ENCODE measurements around the gene DLG2.
A peak's percentile ranks its signal among the peaks of the same experiment; 100 is the strongest.

DLG2 gene

DNA sequence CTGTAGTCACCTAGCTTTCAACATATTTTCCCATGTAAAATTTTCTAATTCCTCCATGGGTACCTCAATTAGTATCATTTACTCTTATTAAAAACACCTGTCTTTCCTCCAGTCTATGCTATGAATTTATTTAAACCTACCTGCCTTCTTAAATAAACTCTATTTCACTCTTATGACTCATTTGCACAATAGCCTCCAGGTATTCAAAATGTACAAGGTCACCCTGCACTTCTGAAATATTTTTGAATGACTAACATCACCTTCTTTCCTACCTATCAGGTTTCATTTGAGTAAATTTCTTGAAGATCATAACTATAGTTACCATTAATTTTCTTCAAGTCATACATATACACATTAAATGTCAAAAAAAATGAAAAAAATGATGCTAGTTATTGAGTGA is 939.7 kb downstream of the DLG2 start:
- H3K4me3 ChIP-seq (replicated peaks; ENCODE audit: low read depth, low read length), result no peak overlapping the region
- no peak for DNase-seq (ENCODE audit: low read depth)
- TF ChIP-seq, protein P1, sequence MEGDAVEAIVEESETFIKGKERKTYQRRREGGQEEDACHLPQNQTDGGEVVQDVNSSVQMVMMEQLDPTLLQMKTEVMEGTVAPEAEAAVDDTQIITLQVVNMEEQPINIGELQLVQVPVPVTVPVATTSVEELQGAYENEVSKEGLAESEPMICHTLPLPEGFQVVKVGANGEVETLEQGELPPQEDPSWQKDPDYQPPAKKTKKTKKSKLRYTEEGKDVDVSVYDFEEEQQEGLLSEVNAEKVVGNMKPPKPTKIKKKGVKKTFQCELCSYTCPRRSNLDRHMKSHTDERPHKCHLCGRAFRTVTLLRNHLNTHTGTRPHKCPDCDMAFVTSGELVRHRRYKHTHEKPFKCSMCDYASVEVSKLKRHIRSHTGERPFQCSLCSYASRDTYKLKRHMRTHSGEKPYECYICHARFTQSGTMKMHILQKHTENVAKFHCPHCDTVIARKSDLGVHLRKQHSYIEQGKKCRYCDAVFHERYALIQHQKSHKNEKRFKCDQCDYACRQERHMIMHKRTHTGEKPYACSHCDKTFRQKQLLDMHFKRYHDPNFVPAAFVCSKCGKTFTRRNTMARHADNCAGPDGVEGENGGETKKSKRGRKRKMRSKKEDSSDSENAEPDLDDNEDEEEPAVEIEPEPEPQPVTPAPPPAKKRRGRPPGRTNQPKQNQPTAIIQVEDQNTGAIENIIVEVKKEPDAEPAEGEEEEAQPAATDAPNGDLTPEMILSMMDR (IDR thresholded peaks at IDR 0.05; ENCODE audit: low read length, missing control alignments), result no peak

DNA sequence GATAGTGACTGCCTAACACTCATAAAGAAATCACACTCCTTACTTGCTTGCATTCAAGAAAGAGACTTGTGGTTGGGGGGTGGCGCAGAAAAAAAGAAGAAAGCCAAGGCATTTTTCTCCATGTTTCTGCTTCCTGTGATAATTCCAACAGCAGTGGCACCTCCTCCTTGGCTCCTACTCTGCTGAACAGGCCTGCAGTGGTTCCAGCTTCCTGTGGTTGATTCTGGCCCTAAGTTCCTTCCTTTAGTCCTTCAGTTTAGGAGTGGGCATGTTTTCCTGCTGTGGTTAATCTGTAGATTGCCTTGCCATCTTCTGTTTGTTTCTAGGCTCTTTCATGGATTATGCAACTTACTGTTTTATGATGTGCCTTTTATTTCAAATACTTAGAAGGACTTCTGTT is 940.4 kb downstream of the DLG2 start:
- TF ChIP-seq, protein P1 (IDR thresholded peaks at IDR 0.05; ENCODE audit: low read length, missing control alignments), result no peak
- peak; percentile 1 for DNase-seq (ENCODE audit: low read depth)
- no peak overlapping the region for H3K4me3 ChIP-seq (replicated peaks; ENCODE audit: low read depth, low read length)

DNA sequence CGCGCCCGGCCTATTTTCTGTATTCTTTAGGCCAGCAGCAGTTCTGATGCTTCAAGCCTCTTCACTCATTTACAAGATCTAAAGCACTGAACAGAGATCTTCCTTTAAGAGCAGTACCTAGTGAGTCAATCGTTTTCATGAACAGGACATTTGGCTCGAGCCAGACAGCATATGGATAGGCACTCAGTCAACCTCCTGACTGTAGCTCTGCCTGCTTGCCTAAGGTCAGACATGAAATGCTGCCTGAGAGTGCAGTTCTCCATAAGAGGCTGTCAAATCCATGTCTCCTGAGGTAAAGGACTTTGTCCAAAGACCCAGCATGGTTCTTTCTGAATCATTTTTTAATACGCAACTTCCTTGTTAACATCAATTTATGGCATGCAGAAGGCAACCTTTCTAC is 941.2 kb downstream of the DLG2 start:
- H3K4me3 ChIP-seq (replicated peaks; ENCODE audit: low read depth, low read length), result no peak overlapping the region
- TF ChIP-seq, protein P1 (IDR thresholded peaks at IDR 0.05; ENCODE audit: low read length, missing control alignments), result no peak
- no peak for DNase-seq (ENCODE audit: low read depth)

DNA sequence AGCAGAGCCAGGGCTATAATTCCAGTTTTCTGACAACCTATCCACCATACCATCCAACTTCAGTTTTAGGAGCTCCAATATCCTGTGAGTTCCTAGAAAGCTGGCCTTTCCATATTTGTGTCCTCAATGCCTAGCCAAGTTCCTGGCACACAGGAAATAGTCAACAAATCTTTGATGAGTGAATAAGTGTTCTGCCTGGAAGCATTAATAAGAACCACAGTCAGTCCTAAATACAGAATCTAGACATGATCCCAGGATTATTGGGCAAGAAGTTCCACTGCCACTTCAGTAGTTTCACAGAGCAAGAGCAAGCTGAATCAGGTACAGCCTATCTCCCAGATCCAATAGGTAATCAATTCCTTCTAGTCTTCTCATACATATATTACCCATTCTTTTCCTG is 942.0 kb downstream of the DLG2 start:
- TF ChIP-seq, protein P1 (IDR thresholded peaks at IDR 0.05; ENCODE audit: low read length, missing control alignments), result no peak
- no peak for DNase-seq (ENCODE audit: low read depth)
- no peak overlapping the region for H3K4me3 ChIP-seq (replicated peaks; ENCODE audit: low read depth, low read length)

DNA sequence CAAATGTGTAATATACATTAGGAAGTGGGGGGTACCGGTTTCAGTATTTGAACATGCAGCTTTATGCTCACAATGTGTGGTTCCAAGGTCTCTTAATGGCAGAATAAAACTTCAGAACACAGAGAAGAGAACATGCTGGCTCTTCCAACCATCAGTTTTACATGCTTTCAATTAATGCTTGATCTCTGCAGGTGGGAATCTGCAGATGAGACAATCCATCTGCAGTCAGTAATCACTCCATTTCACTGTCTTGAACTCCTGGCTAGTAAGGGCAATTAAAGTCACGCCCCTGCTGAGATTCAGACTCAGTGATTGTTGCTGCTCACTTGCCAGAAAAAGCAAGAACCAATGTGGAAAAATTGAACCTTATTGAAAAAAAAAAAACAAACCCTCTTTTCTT is 945.7 kb downstream of the DLG2 start:
- H3K4me3 ChIP-seq (replicated peaks; ENCODE audit: low read depth, low read length), result no peak overlapping the region
- DNase-seq (ENCODE audit: low read depth), result no peak
- TF ChIP-seq, protein P1 (IDR thresholded peaks at IDR 0.05; ENCODE audit: low read length, missing control alignments), result no peak

DNA sequence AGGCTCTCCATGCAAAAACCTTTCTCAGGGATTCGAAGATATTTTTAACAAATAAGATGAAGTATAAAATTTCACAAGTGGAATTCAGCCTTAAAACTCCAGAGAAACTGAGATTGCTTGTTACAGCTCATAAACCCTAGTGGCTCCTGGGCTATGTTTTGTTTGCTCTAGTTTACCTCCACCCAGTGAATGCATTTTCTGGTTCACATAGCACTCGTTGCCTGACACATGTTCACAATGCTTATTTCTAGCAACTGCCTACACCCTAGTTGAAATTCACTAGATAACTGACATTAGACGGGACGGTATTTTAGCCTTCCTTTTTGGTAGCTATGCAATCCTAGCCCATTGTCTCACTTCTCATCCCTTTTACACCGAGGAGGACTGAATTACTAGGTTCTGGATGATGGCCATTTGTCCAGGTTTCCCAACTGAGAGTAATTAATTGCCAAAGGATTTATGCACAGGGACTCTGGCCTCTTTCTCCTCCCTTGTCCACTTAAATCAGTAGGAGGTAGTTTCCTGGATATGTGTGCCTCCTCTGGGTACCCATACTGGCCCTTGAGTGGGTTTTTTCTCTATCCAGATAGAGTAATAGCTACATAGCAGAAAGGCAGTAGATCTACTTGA is 951.6 kb downstream of the DLG2 start:
- no peak for DNase-seq (ENCODE audit: low read depth)
- TF ChIP-seq, protein P1 (IDR thresholded peaks at IDR 0.05; ENCODE audit: low read length, missing control alignments), result no peak
- H3K4me3 ChIP-seq (replicated peaks; ENCODE audit: low read depth, low read length), result no peak overlapping the region

DNA sequence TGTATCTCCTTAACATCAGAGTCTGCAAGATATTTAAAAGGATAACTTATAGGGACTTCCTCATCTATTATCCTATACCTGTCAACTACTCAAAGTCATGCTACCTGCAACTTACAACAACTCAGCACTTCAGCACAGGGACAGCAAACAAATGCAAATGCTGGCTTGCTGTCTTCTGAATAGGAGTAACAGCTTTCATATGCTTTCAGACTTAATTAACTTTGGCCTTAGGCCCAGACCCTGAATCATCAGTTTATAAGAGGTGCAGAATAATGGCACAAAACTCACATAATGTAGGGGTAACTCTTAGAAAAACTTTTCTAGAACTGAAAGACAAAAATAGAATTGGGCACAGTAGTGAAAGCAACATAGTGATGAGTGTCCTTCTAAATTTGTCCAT is 953.4 kb downstream of the DLG2 start:
- no peak overlapping the region for H3K4me3 ChIP-seq (replicated peaks; ENCODE audit: low read depth, low read length)
- DNase-seq (ENCODE audit: low read depth), result no peak
- TF ChIP-seq, protein P1 (IDR thresholded peaks at IDR 0.05; ENCODE audit: low read length, missing control alignments), result no peak
